Loucy (cell line): ENCODE measurements around the gene TRAPPC4.
A peak's percentile ranks its signal among the peaks of the same experiment; 100 is the strongest.

Source experiments
- H2AFZ ChIP-seq: fragments of 200-600 bp; sonication (generic); 2 replicates; pipeline ENCODE4 v1.6.0; 2016; ENCODE audit warnings: antibody characterized with exemption, mild to moderate bottlenecking, low read length, moderate library complexity
- H3F3A ChIP-seq: fragments of 200-600 bp; 2 replicates; pipeline ENCODE4 v1.6.0; 2016; ENCODE audit warnings: antibody characterized with exemption, low read depth, mild to moderate bottlenecking
- H3K27me3 ChIP-seq: fragments of 200-600 bp; sonication (generic); 2 replicates; pipeline ENCODE4 v1.6.1; 2014; ENCODE audit warnings: low read length, mild to moderate bottlenecking; ENCODE audit not compliant: insufficient read depth, poor library complexity, severe bottlenecking
- H3K36me3 ChIP-seq: fragments of 200-600 bp; sonication (generic); 2 replicates; pipeline ENCODE4 v1.6.1; 2016; ENCODE audit warnings: low read length; ENCODE audit not compliant: insufficient read depth
- H3K4me1 ChIP-seq: fragments of 200-600 bp; sonication (generic); 2 replicates; pipeline ENCODE4 v1.5.1; 2014; ENCODE audit warnings: low read length, mild to moderate bottlenecking; ENCODE audit not compliant: insufficient read depth, poor library complexity, severe bottlenecking
- H3K4me2 ChIP-seq: fragments of 200-600 bp; sonication (generic); 2 replicates; pipeline ENCODE4 v1.6.0; 2014; ENCODE audit warnings: antibody characterized with exemption, low read length, low read depth, mild to moderate bottlenecking; ENCODE audit not compliant: poor library complexity, severe bottlenecking
- H3K4me3 ChIP-seq: fragments of 200-600 bp; sonication (generic); 2 replicates; pipeline ENCODE4 v1.5.1; 2014; ENCODE audit warnings: low read length, mild to moderate bottlenecking, mixed read lengths; ENCODE audit not compliant: poor library complexity, severe bottlenecking
- H3K79me2 ChIP-seq: fragments of 200-600 bp; sonication (generic); 2 replicates; pipeline ENCODE4 v1.6.1; 2014; ENCODE audit warnings: low read length; ENCODE audit not compliant: insufficient read depth
- H3K9ac ChIP-seq: fragments of 200-600 bp; sonication (generic); 2 replicates; pipeline ENCODE4 v1.6.0; 2014; ENCODE audit warnings: mild to moderate bottlenecking, low read depth, low read length, moderate library complexity; ENCODE audit not compliant: poor library complexity, severe bottlenecking
- H3K9me2 ChIP-seq: fragments of 200-600 bp; sonication (generic); replicated peaks from 2 replicates; pipeline ENCODE4 v1.6.1; 2016; ENCODE audit warnings: low read depth, low read length, mixed read lengths
- H3K9me3 ChIP-seq: fragments of 200-600 bp; sonication (generic); 2 replicates; pipeline ENCODE4 v1.6.1; 2014; ENCODE audit warnings: mild to moderate bottlenecking, antibody characterized with exemption, low read length, low read depth; ENCODE audit not compliant: insufficient read depth
- H4K20me1 ChIP-seq: fragments of 200-600 bp; sonication (generic); 2 replicates; pipeline ENCODE4 v1.6.0; 2014; ENCODE audit warnings: antibody characterized with exemption, low read length, mild to moderate bottlenecking; ENCODE audit not compliant: insufficient read depth, poor library complexity, severe bottlenecking
- CTCF ChIP-seq: fragments of 200-600 bp; sonication (generic); conservative IDR thresholded peaks from 2 replicates; pipeline ENCODE4 v1.5.1; 2014; ENCODE audit warnings: mild to moderate bottlenecking, antibody characterized with exemption, low read length
- EZH2phosphoT487 ChIP-seq: fragments of 200-600 bp; IDR thresholded peaks from 2 replicates; pipeline ENCODE4 v1.6.1; 2018; ENCODE audit warnings: antibody characterized with exemption, mild to moderate bottlenecking, moderate library complexity, borderline replicate concordance

Gene TRAPPC4

GRCh38 chr11:119021631-119022030 lies 3.1 kb downstream of the TRAPPC4 start:
- Histone ChIP-seq H2AFZ (no peak overlapping the region), H3K9ac (no peak overlapping the region), H3F3A (no peaks in the 10 kb centered on the region), H4K20me1 (peaks cover 29% of the 10 kb centered on the region), H3K4me1 (peaks cover 20% of the 10 kb centered on the region), H3K4me2 (peak overlapping the region; percentile 60), H3K36me3 (peaks cover 10% of the 10 kb centered on the region), H3K27me3 (no peaks in the 10 kb centered on the region), H3K79me2 (peaks cover 65% of the 10 kb centered on the region), H3K4me3 (no peak overlapping the region), H3K9me2 (no peaks in the 10 kb centered on the region), H3K9me3 (no peaks in the 10 kb centered on the region)
- no peak for TF ChIP-seq EZH2phosphoT487
- no peak for TF ChIP-seq CTCF

GRCh38 chr11:119023741-119024140 lies 5.2 kb downstream of the TRAPPC4 start:
- peaks cover 57% of the 10 kb centered on the region for H3K79me2 ChIP-seq
- H3K4me3 ChIP-seq: no peak overlapping the region
- H3K4me1 ChIP-seq: peaks cover 20% of the 10 kb centered on the region
- H3K9me3 ChIP-seq: no peaks in the 10 kb centered on the region
- H4K20me1 ChIP-seq: peaks cover 14% of the 10 kb centered on the region
- TF ChIP-seq CTCF: no peak
- no peak for TF ChIP-seq EZH2phosphoT487
- H3K27me3 ChIP-seq: no peaks in the 10 kb centered on the region
- H2AFZ ChIP-seq: no peak overlapping the region
- H3K9ac ChIP-seq: peak overlapping the region; percentile 19
- H3F3A ChIP-seq: no peaks in the 10 kb centered on the region
- peaks cover 10% of the 10 kb centered on the region for H3K36me3 ChIP-seq
- peak overlapping the region; percentile 7 for H3K4me2 ChIP-seq
- H3K9me2 ChIP-seq: no peaks in the 10 kb centered on the region

- Histone ChIP-seq H3K4me1 (peaks cover 27% of the 10 kb centered on the region), H4K20me1 (peaks cover 7% of the 10 kb centered on the region), H3K9me2 (no peaks in the 10 kb centered on the region), H2AFZ (no peak overlapping the region), H3K79me2 (peaks cover 57% of the 10 kb centered on the region), H3K27me3 (no peaks in the 10 kb centered on the region), H3K4me2 (peak overlapping the region; percentile 7), H3K36me3 (peaks cover 10% of the 10 kb centered on the region), H3K9me3 (no peaks in the 10 kb centered on the region), H3K9ac (peak overlapping the region; percentile 19), H3F3A (no peaks in the 10 kb centered on the region), H3K4me3 (no peak overlapping the region)
- TF ChIP-seq EZH2phosphoT487: no peak
- TF ChIP-seq CTCF: no peak
Measured at GRCh38 chr11:119024430-119025098, 6.0 kb downstream of the TRAPPC4 start.
